DMS53 treated with DMSO at 0.1 percent for 48 hours (cell line): ENCODE data around the gene OR13A1.
"Not testable (repeated sequence)": the region's sequence is repeated elsewhere in the genome, so short reads cannot be mapped to it uniquely, and the experiment has no call there.

Experiments
- DNase-seq: peaks from one replicate; lab custom pipeline; 2025; ENCODE audit not compliant: unreplicated experiment; lab: John Stamatoyannopoulos, UW

Gene OR13A1

DNA sequence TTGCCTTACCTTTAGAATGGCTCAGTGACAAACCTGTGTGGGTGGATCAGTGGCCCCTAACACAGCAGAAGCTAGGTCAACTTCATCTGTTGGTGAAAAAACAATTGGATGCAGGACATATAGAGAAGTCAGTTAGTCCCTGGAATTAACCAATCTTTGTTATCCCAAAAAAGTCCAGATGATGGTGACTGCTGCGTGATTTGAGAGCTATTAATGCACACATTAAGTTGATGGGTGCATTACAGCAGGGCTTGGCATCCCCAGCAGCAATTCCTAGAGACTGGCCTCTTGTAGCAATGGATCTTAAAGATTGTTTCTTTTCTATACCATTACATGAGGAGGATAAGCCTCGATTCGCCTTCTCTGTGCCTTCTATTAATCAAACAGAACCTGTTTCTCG lies 33.3 kb downstream of the OR13A1 start:
- DNase-seq: no peak

GRCh38 chr10:45280113-45280760 lies 35.2 kb downstream of the OR13A1 start:
- DNase-seq: no peak

DNA sequence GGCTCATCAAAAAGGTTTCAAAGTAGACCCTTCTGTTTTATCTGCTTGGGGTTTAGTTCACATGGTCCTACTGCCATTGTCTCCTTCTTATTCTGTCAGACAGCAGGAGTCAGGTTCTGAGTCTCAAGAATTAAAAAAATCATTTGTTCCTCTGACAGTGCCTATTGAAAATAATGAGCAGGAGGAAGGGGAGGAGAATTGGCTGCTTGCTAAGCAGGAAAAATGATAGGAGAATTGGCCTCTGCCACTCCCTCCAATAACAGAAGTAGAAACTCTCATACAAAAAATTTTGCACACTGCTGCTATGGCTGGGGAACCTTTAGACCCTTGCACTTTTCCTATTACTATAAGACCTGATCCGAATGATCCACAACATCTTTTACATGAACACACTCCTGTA lies 35.7 kb downstream of the OR13A1 start:
- no peak for DNase-seq

- DNase-seq: no peak
Observed at GRCh38 chr10:45278860-45279498, 36.4 kb downstream of the OR13A1 start.

- not testable (repeated sequence) for DNase-seq
Observed at GRCh38 chr10:45276146-45276545, 39.3 kb downstream of the OR13A1 start.

- no peak for DNase-seq
Observed at GRCh38 chr10:45274364-45274763, 41.0 kb downstream of the OR13A1 start.

DNA sequence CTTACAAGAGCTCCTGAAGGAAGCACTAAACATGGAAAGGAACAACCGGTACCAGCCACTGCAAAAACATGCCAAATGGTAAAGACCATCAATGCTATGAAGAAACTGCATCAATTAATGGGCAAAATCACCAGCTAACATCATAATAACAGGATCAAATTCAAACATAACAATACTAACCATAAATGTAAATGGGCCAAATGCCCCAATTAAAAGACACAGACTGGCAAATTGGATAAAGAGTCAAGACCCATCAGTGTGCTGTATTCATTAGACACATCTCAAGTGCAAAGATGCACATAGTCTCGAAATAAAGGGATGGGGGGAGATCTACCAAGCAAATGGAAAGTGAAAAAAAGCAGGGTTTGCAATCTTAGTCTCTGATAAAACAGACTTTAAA lies 47.6 kb downstream of the OR13A1 start:
- DNase-seq: not testable (repeated sequence)

DNA sequence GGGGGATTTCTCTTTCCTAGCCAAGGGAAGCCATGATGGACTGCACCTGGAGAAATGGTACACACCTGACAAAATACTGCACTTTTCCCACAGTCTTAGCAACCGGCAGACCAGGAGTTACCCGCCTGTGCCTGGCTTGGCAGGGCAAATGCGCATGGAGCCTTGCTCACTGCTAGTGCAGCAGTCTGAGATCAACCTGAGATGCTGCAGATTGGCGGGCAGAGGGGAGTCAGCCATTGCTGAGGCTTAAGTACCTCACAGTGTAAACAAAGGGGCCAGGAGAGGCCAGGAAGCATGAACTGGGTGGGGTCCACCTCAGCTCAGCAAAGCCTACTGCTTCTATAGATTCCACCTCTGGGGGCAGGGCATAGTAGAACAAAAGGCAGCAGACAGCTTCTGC lies 49.4 kb downstream of the OR13A1 start:
- DNase-seq: no peak

GRCh38 chr10:45261946-45262345 lies 53.5 kb downstream of the OR13A1 start:
- no peak for DNase-seq

GRCh38 chr10:45261243-45261775 lies 54.1 kb downstream of the OR13A1 start:
- DNase-seq: no peak

- not testable (repeated sequence) for DNase-seq
Observed at GRCh38 chr10:45260635-45261034, 54.8 kb downstream of the OR13A1 start.

DNA sequence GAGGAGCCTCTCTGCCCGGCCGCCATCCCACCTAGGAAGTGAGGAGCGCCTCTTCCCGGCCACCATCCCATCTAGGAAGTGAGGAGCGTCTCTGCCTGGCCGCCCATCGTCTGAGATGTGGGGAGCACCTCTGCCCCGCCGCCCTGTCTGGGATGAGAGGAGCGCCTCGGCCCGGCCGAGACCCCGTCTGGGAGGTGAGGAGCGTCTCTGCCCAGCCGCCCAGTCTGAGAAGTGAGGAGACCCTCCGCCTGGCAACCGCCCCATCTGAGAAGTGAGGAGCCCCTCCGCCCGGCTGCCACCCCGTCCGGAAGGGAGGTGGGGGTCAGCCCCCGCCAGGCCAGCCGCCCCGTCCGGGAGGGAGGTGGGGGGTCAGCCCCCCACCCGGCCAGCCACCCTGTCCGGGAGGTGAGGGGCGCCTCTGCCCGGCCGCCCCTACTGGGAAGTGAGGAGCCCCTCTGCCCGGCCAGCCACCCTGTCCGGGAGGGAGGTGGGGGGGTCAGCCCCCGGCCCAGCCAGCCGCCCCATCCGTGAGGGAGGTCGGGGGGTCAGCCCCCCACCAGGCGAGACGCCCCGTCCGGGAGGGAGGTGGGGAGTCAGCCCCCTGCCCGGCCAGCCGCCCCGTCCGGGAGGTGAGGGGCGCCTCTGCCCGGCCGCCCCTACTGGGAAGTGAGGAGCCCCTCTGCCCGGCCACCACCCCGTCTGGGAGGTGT lies 55.5 kb downstream of the OR13A1 start:
- not testable (repeated sequence) for DNase-seq

DNA sequence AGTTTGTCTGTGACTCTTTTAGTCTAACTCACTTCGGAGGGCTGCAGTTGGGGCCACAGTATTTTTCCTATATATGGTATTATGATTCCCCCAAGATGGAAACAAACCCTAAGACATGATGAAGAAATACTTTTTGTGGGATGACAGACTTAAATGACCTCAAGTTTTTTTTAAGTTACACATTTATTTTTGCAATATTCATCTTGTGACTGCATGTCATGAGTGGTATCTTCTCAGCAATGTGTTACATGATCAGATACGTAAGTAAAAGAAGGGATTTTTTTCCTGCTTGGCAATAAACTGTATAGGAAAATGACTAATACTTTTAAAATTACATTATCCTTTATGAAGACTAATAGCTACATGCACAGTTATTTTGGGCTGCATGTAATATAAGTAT lies 57.8 kb downstream of the OR13A1 start:
- DNase-seq: no peak

- DNase-seq: no peak
Observed at GRCh38 chr10:45256246-45256645, 59.2 kb downstream of the OR13A1 start.

- DNase-seq: no peak
Observed at GRCh38 chr10:45255706-45256105, 59.7 kb downstream of the OR13A1 start.

GRCh38 chr10:45254892-45255291 lies 60.5 kb downstream of the OR13A1 start:
- DNase-seq: no peak

- DNase-seq: no peak
Observed at GRCh38 chr10:45253183-45253914, 62.1 kb downstream of the OR13A1 start.
